Activated naive CD4-positive, alpha-beta T cell treated with anti-CD3 and anti-CD28 coated beads for 36 hours (primary cell): ENCODE measurements around the gene RASA3. TPM values are rescaled to one million over a fixed set of nuclear protein-coding genes. Genes with fewer than 3 reads are reported as not detected.
"Not testable (repeated sequence)": the region's sequence is repeated elsewhere in the genome, so short reads cannot be mapped to it uniquely, and the experiment has no call there.

Experiments
- CTCF ChIA-PET: fragments of 350-600 bp; sonication (Branson Sonifier 250); formaldehyde crosslinking; loops from one replicate; lab custom pipeline; 2021; ENCODE audit warnings: antibody characterized with exemption; lab: Charles Lee
- DNase-seq: peaks from one replicate; pipeline ENCODE4 v3.0.0-alpha.2; 2020
- H3K27ac Mint-ChIP-seq: one replicate; pipeline ENCODE4 v1.8.0; 2021; ENCODE audit warnings: mild to moderate bottlenecking, mixed read lengths
- H3K27me3 Mint-ChIP-seq: one replicate; pipeline ENCODE4 v1.8.0; 2021; ENCODE audit warnings: low read depth, mixed read lengths
- H3K36me3 Mint-ChIP-seq: one replicate; pipeline ENCODE4 v1.8.0; 2021; ENCODE audit warnings: low read depth, mixed read lengths
- H3K4me1 Mint-ChIP-seq: one replicate; pipeline ENCODE4 v1.8.0; 2021; ENCODE audit warnings: low read depth, mixed read lengths
- H3K4me3 Mint-ChIP-seq: one replicate; pipeline ENCODE4 v1.8.0; 2021; ENCODE audit warnings: mild to moderate bottlenecking, moderate library complexity, mixed read lengths
- H3K9me3 Mint-ChIP-seq: one replicate; pipeline ENCODE4 v1.8.0; 2021; ENCODE audit warnings: mixed read lengths
- intact Hi-C: fragments of 100-400 bp; cut with micrococcal nuclease; formaldehyde crosslinking; loops from one replicate; pipeline ENCODE4 v1.15.1; 2023
- total RNA-seq, 2 experiments: library from RNA; stranded (reverse); gene quantifications; one replicate each; pipeline ENCODE4 v1.2.3, GENCODE V29; 2021

Gene RASA3
- total RNA-seq, 2 experiments from 2014 or later: 48.3 to 48.8 TPM

- H3K27ac Mint-ChIP-seq: peak overlapping the region; percentile 41
- H3K27me3 Mint-ChIP-seq: no peaks in the 10 kb centered on the region
- no peak for DNase-seq
- H3K4me1 Mint-ChIP-seq: peaks cover 66% of the 10 kb centered on the region
- peaks cover 25% of the 10 kb centered on the region for H3K36me3 Mint-ChIP-seq
- peaks cover 6% of the 10 kb centered on the region for H3K9me3 Mint-ChIP-seq
- H3K4me3 Mint-ChIP-seq: no peak overlapping the region
- CTCF ChIA-PET: no interaction called here
- intact Hi-C loops: no loop called here
Measured at GRCh38 chr13:114100446-114101357, 31.7 kb downstream of the RASA3 start.

GRCh38 chr13:114099918-114100445, 32.4 kb downstream of the RASA3 start:
- no peak for DNase-seq
- Mint-ChIP-seq H3K9me3 (peaks cover 10% of the 10 kb centered on the region), H3K4me3 (no peak overlapping the region), H3K4me1 (peaks cover 66% of the 10 kb centered on the region), H3K36me3 (peaks cover 29% of the 10 kb centered on the region), H3K27ac (peak overlapping the region; percentile 44), H3K27me3 (no peaks in the 10 kb centered on the region)
- intact Hi-C loops: no loop called here
- CTCF ChIA-PET: no interaction called here

- Mint-ChIP-seq H3K4me3 (no peak overlapping the region), H3K27ac (no peak overlapping the region), H3K9me3 (peaks cover 10% of the 10 kb centered on the region), H3K4me1 (peaks cover 61% of the 10 kb centered on the region), H3K36me3 (peaks cover 29% of the 10 kb centered on the region), H3K27me3 (no peaks in the 10 kb centered on the region)
- intact Hi-C loops: no loop called here
- DNase-seq: no peak
- CTCF ChIA-PET: no interaction called here
Measured at GRCh38 chr13:114099191-114099590, 33.2 kb downstream of the RASA3 start.

- intact Hi-C loops, CTCF ChIA-PET, H3K27me3 Mint-ChIP-seq, DNase-seq, H3K4me3 Mint-ChIP-seq: not testable (repeated sequence)
- H3K27ac Mint-ChIP-seq: peak overlapping the region; percentile 73
- H3K9me3 Mint-ChIP-seq: peaks cover 13% of the 10 kb centered on the region
- peaks cover 32% of the 10 kb centered on the region for H3K36me3 Mint-ChIP-seq
- H3K4me1 Mint-ChIP-seq: peaks cover 63% of the 10 kb centered on the region
Measured at GRCh38 chr13:114098689-114099056, 33.8 kb downstream of the RASA3 start.

- Mint-ChIP-seq H3K27ac (peak overlapping the region; percentile 73), H3K4me1 (peaks cover 67% of the 10 kb centered on the region), H3K4me3 (no peak overlapping the region), H3K27me3 (no peaks in the 10 kb centered on the region), H3K36me3 (peaks cover 37% of the 10 kb centered on the region), H3K9me3 (peaks cover 19% of the 10 kb centered on the region)
- DNase-seq: no peak
- intact Hi-C loops: no loop called here
- CTCF ChIA-PET: no interaction called here
Measured at GRCh38 chr13:114097893-114098688, 34.3 kb downstream of the RASA3 start.

GRCh38 chr13:114097212-114097892, 35.1 kb downstream of the RASA3 start:
- CTCF ChIA-PET: no interaction called here
- Mint-ChIP-seq H3K36me3 (peaks cover 37% of the 10 kb centered on the region), H3K27me3 (no peaks in the 10 kb centered on the region), H3K4me1 (peaks cover 66% of the 10 kb centered on the region), H3K27ac (peak overlapping the region; percentile 66), H3K9me3 (peaks cover 22% of the 10 kb centered on the region), H3K4me3 (no peak overlapping the region)
- DNase-seq: no peak
- intact Hi-C loops: no loop called here

GRCh38 chr13:114096811-114097211, 35.6 kb downstream of the RASA3 start:
- Mint-ChIP-seq H3K27me3 (no peaks in the 10 kb centered on the region), H3K9me3 (peaks cover 27% of the 10 kb centered on the region), H3K27ac (peak overlapping the region; percentile 80), H3K4me3 (no peak overlapping the region), H3K36me3 (peaks cover 41% of the 10 kb centered on the region), H3K4me1 (peaks cover 60% of the 10 kb centered on the region)
- CTCF ChIA-PET: no interaction called here
- intact Hi-C loops: no loop called here
- no peak for DNase-seq

- peaks cover 57% of the 10 kb centered on the region for H3K4me1 Mint-ChIP-seq
- intact Hi-C loops: no loop called here
- DNase-seq: no peak
- no peaks in the 10 kb centered on the region for H3K27me3 Mint-ChIP-seq
- H3K27ac Mint-ChIP-seq: peak overlapping the region; percentile 80
- CTCF ChIA-PET: no interaction called here
- H3K4me3 Mint-ChIP-seq: no peak overlapping the region
- H3K9me3 Mint-ChIP-seq: peaks cover 35% of the 10 kb centered on the region
- H3K36me3 Mint-ChIP-seq: peaks cover 46% of the 10 kb centered on the region
Measured at GRCh38 chr13:114096031-114096485, 36.4 kb downstream of the RASA3 start.

- H3K36me3 Mint-ChIP-seq: peaks cover 52% of the 10 kb centered on the region
- H3K4me1 Mint-ChIP-seq: peaks cover 54% of the 10 kb centered on the region
- H3K27ac Mint-ChIP-seq: peak overlapping the region; percentile 80
- peaks cover 39% of the 10 kb centered on the region for H3K9me3 Mint-ChIP-seq
- intact Hi-C loops: no loop called here
- CTCF ChIA-PET: no interaction called here
- no peak overlapping the region for H3K4me3 Mint-ChIP-seq
- DNase-seq: no peak
- no peaks in the 10 kb centered on the region for H3K27me3 Mint-ChIP-seq
Measured at GRCh38 chr13:114095486-114095885, 36.9 kb downstream of the RASA3 start.

GRCh38 chr13:114093118-114093517, 39.3 kb downstream of the RASA3 start:
- H3K9me3 Mint-ChIP-seq: peaks cover 43% of the 10 kb centered on the region
- H3K36me3 Mint-ChIP-seq: peaks cover 54% of the 10 kb centered on the region
- H3K27me3 Mint-ChIP-seq: no peaks in the 10 kb centered on the region

GRCh38 chr13:114092468-114092867, 40.0 kb downstream of the RASA3 start:
- CTCF ChIA-PET: interaction anchor here (2.0 kb wide), 1 partner anchor 18 kb away, joined by 6 read pairs; no protein-coding TSS in a partner anchor
- peaks cover 52% of the 10 kb centered on the region for H3K4me1 Mint-ChIP-seq
- DNase-seq: no peak
- H3K27me3 Mint-ChIP-seq: no peaks in the 10 kb centered on the region
- intact Hi-C loops: no loop called here
- no peak overlapping the region for H3K4me3 Mint-ChIP-seq
- peaks cover 43% of the 10 kb centered on the region for H3K9me3 Mint-ChIP-seq
- H3K36me3 Mint-ChIP-seq: peaks cover 54% of the 10 kb centered on the region
- no peak overlapping the region for H3K27ac Mint-ChIP-seq

More at GRCh38 chr13:114093118-114093517, 39.3 kb downstream of the RASA3 start:
- H3K4me1 Mint-ChIP-seq: peaks cover 58% of the 10 kb centered on the region
- H3K4me3 Mint-ChIP-seq: no peak overlapping the region
- no peak for DNase-seq
- no peak overlapping the region for H3K27ac Mint-ChIP-seq
- CTCF ChIA-PET: no interaction called here
- intact Hi-C loops: no loop called here

GRCh38 chr13:114090476-114090875, 41.9 kb downstream of the RASA3 start:
- no peak overlapping the region for H3K4me3 Mint-ChIP-seq
- peaks cover 33% of the 10 kb centered on the region for H3K4me1 Mint-ChIP-seq
- intact Hi-C loops: no loop called here
- peaks cover 42% of the 10 kb centered on the region for H3K36me3 Mint-ChIP-seq
- DNase-seq: no peak
- H3K27ac Mint-ChIP-seq: peak overlapping the region; percentile 73
- H3K27me3 Mint-ChIP-seq: no peaks in the 10 kb centered on the region
- peaks cover 40% of the 10 kb centered on the region for H3K9me3 Mint-ChIP-seq
- CTCF ChIA-PET: no interaction called here
